B cell (primary cell): ENCODE data around the gene LRRC26. TPM values are rescaled to one million over a fixed set of nuclear protein-coding genes. Genes with fewer than 3 reads are reported as not detected.

Experiments used
- ATAC-seq: fragments of 200-7000 bp; cut with Tn5 transposase; one replicate; pipeline ENCODE4 v1.10.0; 2021; ENCODE audit warnings: low read depth, mild to moderate bottlenecking, moderate number of reproducible peaks, moderate library complexity
- CTCF ChIA-PET: fragments of 350-600 bp; sonication (Branson Sonifier 250); formaldehyde crosslinking; loops from one replicate; lab custom pipeline; 2021; ENCODE audit warnings: antibody characterized with exemption, inconsistent platforms; lab: Charles Lee
- POLR2A ChIA-PET: fragments of 350-600 bp; sonication (Branson Sonifier 250); formaldehyde crosslinking; loops from one replicate; lab custom pipeline; 2021; ENCODE audit warnings: antibody characterized with exemption; lab: Charles Lee
- DNase-seq: peaks from one replicate; pipeline ENCODE4 v3.0.0; 2013
- H2AFZ ChIP-seq: 2 replicates; pipeline ENCODE4 v1.6.1; 2012; ENCODE audit warnings: mild to moderate bottlenecking, low read depth, low read length; ENCODE audit not compliant: insufficient read depth, poor library complexity, severe bottlenecking
- H3K27ac ChIP-seq, 2 donors: 1 replicate in 1 of 2; 2 replicates in 1 of 2; pipeline ENCODE4 v1.5.1; 2012 to 2013; ENCODE audit warnings: low read length in 2 of 2, mild to moderate bottlenecking in 2 of 2, moderate library complexity in 1 of 2
- H3K27me3 ChIP-seq, 4 experiments: fragments of 200-600 bp in 1 of 4; sonication (generic) in 1 of 4; replicated peaks in 1 of 4; 1 replicate in 2 of 4; 2 replicates in 2 of 4; pipeline versions ENCODE4 v1.6.1 to v1.7.0; 2013 to 2016; ENCODE audit warnings: low read length in 3 of 4, mild to moderate bottlenecking in 2 of 4, mixed read lengths in 1 of 4, moderate library complexity in 1 of 4; ENCODE audit not compliant: insufficient read depth in 4 of 4, control insufficient read depth in 3 of 4; ENCODE audit errors: control extremely low read depth in 1 of 4
- H3K36me3 ChIP-seq, 2 experiments: replicated peaks in 1 of 2; 1 replicate in 1 of 2; 2 replicates in 1 of 2; pipeline versions ENCODE4 v1.6.1 to v1.7.1; 2013; ENCODE audit warnings: low read length in 1 of 2; ENCODE audit not compliant: insufficient read depth in 2 of 2, control insufficient read depth in 1 of 2; ENCODE audit errors: control extremely low read depth in 1 of 2, extremely low read depth in 1 of 2
- H3K4me1 ChIP-seq, 2 donors: fragments of 200-600 bp in 1 of 2; sonication (generic) in 1 of 2; 1 replicate in 1 of 2; 2 replicates in 1 of 2; pipeline versions ENCODE4 v1.5.1 to v1.6.1; 2013 to 2017; ENCODE audit warnings: low read length in 2 of 2; ENCODE audit not compliant: control insufficient read depth in 2 of 2, insufficient read depth in 2 of 2
- H3K4me2 ChIP-seq: replicated peaks from 2 replicates; pipeline ENCODE3; 2012; ENCODE audit warnings: mild to moderate bottlenecking, low read depth, low read length; ENCODE audit not compliant: poor library complexity, severe bottlenecking
- H3K4me3 ChIP-seq, 5 experiments: fragments of 200-600 bp in 1 of 5; sonication (generic) in 1 of 5; 1 replicate in 3 of 5; 2 replicates in 2 of 5; pipeline versions ENCODE4 v1.5.1 to v1.7.0; 2011 to 2016; ENCODE audit warnings: low read length in 4 of 5, mild to moderate bottlenecking in 4 of 5, low read depth in 2 of 5, control low read depth in 1 of 5, moderate library complexity in 1 of 5; ENCODE audit not compliant: insufficient read depth in 1 of 5; ENCODE audit errors: control extremely low read depth in 1 of 5, extremely low read depth in 1 of 5
- H3K79me2 ChIP-seq: fragments of 200-600 bp; sonication (generic); one replicate; pipeline ENCODE4 v1.6.0; 2016; ENCODE audit warnings: low read length; ENCODE audit not compliant: control insufficient read depth, insufficient read depth
- H3K9ac ChIP-seq: fragments of 200-600 bp; sonication (generic); 2 replicates; pipeline ENCODE4 v1.6.1; 2017; ENCODE audit warnings: mild to moderate bottlenecking, low read length, moderate library complexity
- H3K9me3 ChIP-seq, 3 donors: one replicate each; pipeline versions ENCODE4 v1.6.1 to v1.7.1; 2013; ENCODE audit warnings: low read length in 2 of 3; ENCODE audit not compliant: control insufficient read depth in 2 of 3, insufficient read depth in 1 of 3; ENCODE audit errors: control extremely low read depth in 1 of 3
- H4K20me1 ChIP-seq: 2 replicates; pipeline ENCODE4 v1.6.0; 2012; ENCODE audit warnings: mild to moderate bottlenecking, low read length; ENCODE audit not compliant: insufficient read depth, control insufficient read depth, poor library complexity, severe bottlenecking
- H3K27ac Mint-ChIP-seq: one replicate; pipeline ENCODE4 v1.8.0; 2021; ENCODE audit warnings: mixed read lengths
- H3K27me3 Mint-ChIP-seq: one replicate; pipeline ENCODE4 v1.8.0; 2021; ENCODE audit warnings: mixed read lengths
- H3K4me1 Mint-ChIP-seq: one replicate; pipeline ENCODE4 v1.8.0; 2021; ENCODE audit warnings: mixed read lengths
- H3K4me3 Mint-ChIP-seq: one replicate; pipeline ENCODE4 v1.8.0; 2021; ENCODE audit warnings: mixed read lengths
- H3K9me3 Mint-ChIP-seq: one replicate; pipeline ENCODE4 v1.8.0; 2022; ENCODE audit warnings: mixed read lengths; ENCODE audit not compliant: insufficient read depth
- CTCF ChIP-seq: fragments of 200-600 bp; IDR thresholded peaks from one replicate; pipeline ENCODE4 v1.8.0; 2022; ENCODE audit warnings: antibody characterized with exemption, mild to moderate bottlenecking
- EZH2 ChIP-seq: IDR thresholded peaks from 2 replicates; pipeline ENCODE4 v1.6.1; 2012; ENCODE audit warnings: borderline replicate concordance, low read depth, mild to moderate bottlenecking, moderate library complexity, low read length; ENCODE audit not compliant: insufficient read depth, poor library complexity, severe bottlenecking
- WGBS: methylation state at CpG from one replicate; pipeline ENCODE4 v1.1.5; 2013; ENCODE audit warnings: missing lambda C conversion rate; ENCODE audit not compliant: insufficient coverage; 5-methylcytosine and 5-hydroxymethylcytosine counted together
- intact Hi-C: fragments of 100-400 bp; cut with micrococcal nuclease; formaldehyde crosslinking; loops from one replicate; pipeline ENCODE4 v1.10.0; 2022
- polyA plus RNA-seq: library from polyadenylated mRNA; depleted of rRNA; stranded (reverse); fragments of >200 nt; gene quantifications from 2 replicates; pipeline ENCODE4 v1.2.3, GENCODE V29; 2012
- total RNA-seq, 2 donors: library from RNA; stranded (reverse); fragments of 120-200 nt in 1 of 2; gene quantifications; 1 replicate in 1 of 2; 2 replicates in 1 of 2; pipeline versions ENCODE4 v1.2.3 to v1.2.4, GENCODE V29; 2013 to 2022

The LRRC26 gene
- total and polyA plus RNA-seq, 2 donors (not counting 1 experiment from before 2014, with no cell fraction given): not detected

DNA sequence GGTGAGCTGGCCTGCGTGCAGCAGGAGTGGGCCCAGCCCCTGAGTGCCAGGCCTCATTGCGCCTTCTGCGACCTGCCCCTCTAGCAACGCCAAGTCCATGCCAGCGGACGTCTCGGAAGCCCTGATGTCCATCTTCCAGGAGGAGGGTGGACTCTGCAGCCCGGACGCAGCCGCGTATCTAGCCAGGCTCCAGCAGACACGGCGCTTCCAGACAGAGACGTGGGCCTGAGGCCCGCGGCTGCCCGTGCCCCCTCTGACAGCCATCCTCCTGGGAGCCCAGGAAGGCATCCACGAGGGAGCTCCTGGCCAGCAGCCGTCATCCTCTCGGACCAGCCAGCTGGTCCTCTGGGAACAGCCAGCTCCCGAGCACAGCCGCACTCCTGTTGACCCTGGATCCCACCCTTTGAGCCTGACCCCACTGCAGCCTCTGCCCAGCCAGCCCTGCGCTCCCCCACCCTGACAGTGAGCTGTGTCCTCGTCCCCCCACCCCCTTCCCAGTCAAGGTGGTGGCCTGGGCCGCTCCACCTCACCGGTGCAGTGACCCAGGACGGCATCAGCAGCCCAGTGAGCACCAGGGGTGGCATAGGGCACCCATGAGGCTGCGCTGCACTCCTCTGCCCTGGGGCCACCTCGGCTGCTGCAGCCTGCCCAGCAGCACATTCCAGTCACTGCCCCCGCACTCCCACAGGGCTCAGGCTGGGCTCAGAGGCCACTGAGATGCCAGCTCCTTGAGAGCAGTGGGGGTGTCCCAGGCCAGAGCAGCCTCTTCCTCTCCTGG, 46.5 kb upstream of the LRRC26 start:
- Histone ChIP-seq H2AFZ (no peak overlapping the region), H3K27me3 (no peaks in the 10 kb centered on the region), H3K79me2 (peaks cover 3% of the 10 kb centered on the region), H3K9ac (no peak overlapping the region), H3K9me3 (no peaks in the 10 kb centered on the region), H3K4me1 (no peaks in the 10 kb centered on the region), H4K20me1 (no peaks in the 10 kb centered on the region), H3K36me3 (no peaks in the 10 kb centered on the region), H3K4me2 (no peak overlapping the region), H3K27ac (no peak overlapping the region), H3K4me3 (no peak overlapping the region)
- TF ChIP-seq CTCF: no peak
- TF ChIP-seq EZH2: no peak
- Mint-ChIP-seq H3K27me3 (no peaks in the 10 kb centered on the region), H3K4me3 (no peak overlapping the region), H3K27ac (no peak overlapping the region), H3K4me1 (peaks cover 2% of the 10 kb centered on the region), H3K9me3 (no peaks in the 10 kb centered on the region)
- ATAC-seq (no peak), DNase-seq (no peak)
- ChIA-PET CTCF (no interaction called here), POLR2A (no interaction called here)
- WGBS: 99% methylated on average over 29 of the region's 30 CpGs
- intact Hi-C loops: no loop called here

DNA sequence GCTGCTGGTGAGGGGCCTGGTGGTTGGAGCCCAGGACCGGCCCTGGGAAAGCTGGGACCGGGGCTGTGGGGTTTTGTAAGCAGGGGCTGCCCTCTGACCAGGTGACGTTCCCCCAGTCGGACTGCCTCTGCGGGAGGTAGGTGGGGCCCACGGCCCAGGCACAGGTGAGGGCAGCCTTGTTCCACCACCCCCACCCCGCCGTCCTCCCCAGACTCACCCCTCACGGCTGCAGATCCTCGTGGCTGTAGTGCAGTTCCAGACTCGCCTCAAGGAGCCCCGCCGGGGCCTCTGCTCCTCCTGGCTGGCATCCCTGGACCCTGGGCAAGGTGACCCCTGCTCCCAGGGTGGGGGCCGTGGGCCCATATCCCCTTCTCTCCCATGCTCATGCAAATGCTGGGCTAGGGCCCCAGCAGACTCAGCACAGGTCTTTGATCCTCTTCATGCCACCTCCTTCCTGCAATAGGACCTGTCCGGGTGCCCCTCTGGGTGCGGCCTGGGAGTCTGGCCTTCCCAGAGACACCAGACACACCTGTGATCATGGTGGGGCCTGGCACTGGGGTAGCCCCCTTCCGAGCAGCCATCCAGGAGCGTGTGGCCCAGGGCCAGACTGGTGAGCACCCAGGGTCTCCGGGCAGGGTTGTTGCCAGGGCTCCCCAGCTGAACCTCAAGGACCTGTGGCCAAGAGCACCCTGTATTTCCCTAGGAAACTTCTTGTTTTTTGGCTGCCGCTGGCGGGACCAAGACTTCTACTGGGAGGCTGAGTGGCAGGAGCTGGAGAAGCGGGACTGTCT, 45.5 kb upstream of the LRRC26 start:
- Histone ChIP-seq H3K4me1 (no peaks in the 10 kb centered on the region), H3K36me3 (no peaks in the 10 kb centered on the region), H3K9ac (no peak overlapping the region), H2AFZ (no peak overlapping the region), H3K9me3 (no peaks in the 10 kb centered on the region), H3K27ac (no peak overlapping the region), H3K79me2 (peaks cover 3% of the 10 kb centered on the region), H3K4me2 (no peak overlapping the region), H3K27me3 (no peaks in the 10 kb centered on the region), H4K20me1 (no peaks in the 10 kb centered on the region), H3K4me3 (no peak overlapping the region)
- Mint-ChIP-seq H3K27me3 (no peaks in the 10 kb centered on the region), H3K9me3 (no peaks in the 10 kb centered on the region), H3K27ac (no peak overlapping the region), H3K4me1 (no peaks in the 10 kb centered on the region), H3K4me3 (no peak overlapping the region)
- ATAC-seq: no peak
- DNase-seq: no peak
- ChIA-PET POLR2A (no interaction called here), CTCF (no interaction called here)
- intact Hi-C loops: no loop called here
- WGBS: 97% methylated on average over 22 of the region's 22 CpGs
- TF ChIP-seq EZH2: no peak
- TF ChIP-seq CTCF: no peak
